GM12878 (cell line): ENCODE data around the gene TACC2.

Experiments
- CHD1 ChIP-seq: IDR thresholded peaks from 2 replicates; pipeline ENCODE4 v1.6.1; 2012; ENCODE audit warnings: low read depth, low read length, improper control_type of control experiment
- TF ChIP-seq, protein P1 (sequence below), 3 experiments: IDR thresholded peaks in 2 of 3; conservative IDR thresholded peaks in 1 of 3; 2 replicates each; pipeline ENCODE4 v1.5.1; 2011; ENCODE audit warnings: low read depth in 3 of 3, low read length in 3 of 3, mild to moderate bottlenecking in 3 of 3, control low read depth in 2 of 3, moderate library complexity in 2 of 3, inconsistent platforms in 1 of 3, mixed read lengths in 1 of 3; ENCODE audit not compliant: control insufficient read depth in 2 of 3, insufficient read depth in 1 of 3; ENCODE audit errors: extremely low read depth in 1 of 3

DNA sequence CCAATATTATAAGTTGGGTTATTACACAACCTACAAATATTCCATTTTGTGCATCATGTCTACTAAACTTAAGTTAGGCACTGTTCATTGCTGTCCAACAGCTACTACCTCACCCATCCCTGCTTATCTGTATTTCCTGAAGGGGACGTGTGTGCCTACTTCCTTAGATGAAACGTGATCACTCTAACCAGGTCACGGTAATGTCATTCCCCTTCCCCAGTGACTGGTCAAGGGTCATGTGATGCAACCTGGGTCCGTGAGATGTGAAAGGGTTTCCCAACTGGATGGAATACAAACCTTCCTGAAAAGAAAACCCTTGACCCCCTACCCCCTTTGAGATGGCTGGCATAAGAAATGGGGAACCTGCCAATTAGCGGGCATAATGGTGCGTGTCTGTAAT, 12.4 kb upstream of the TACC2 start:
- TF ChIP-seq, protein P1, sequence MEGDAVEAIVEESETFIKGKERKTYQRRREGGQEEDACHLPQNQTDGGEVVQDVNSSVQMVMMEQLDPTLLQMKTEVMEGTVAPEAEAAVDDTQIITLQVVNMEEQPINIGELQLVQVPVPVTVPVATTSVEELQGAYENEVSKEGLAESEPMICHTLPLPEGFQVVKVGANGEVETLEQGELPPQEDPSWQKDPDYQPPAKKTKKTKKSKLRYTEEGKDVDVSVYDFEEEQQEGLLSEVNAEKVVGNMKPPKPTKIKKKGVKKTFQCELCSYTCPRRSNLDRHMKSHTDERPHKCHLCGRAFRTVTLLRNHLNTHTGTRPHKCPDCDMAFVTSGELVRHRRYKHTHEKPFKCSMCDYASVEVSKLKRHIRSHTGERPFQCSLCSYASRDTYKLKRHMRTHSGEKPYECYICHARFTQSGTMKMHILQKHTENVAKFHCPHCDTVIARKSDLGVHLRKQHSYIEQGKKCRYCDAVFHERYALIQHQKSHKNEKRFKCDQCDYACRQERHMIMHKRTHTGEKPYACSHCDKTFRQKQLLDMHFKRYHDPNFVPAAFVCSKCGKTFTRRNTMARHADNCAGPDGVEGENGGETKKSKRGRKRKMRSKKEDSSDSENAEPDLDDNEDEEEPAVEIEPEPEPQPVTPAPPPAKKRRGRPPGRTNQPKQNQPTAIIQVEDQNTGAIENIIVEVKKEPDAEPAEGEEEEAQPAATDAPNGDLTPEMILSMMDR (IDR thresholded peaks at IDR 0.05 in 2 of 3, conservative IDR thresholded peaks at IDR 0.05 in 1 of 3; ENCODE audit: control insufficient read depth in 2 of 3, extremely low read depth in 1 of 3, insufficient read depth in 1 of 3, low read depth in 3 of 3, low read length in 3 of 3): no peak
- TF ChIP-seq CHD1: no peak
